Fibroblast of peridontal ligament (primary cell): ENCODE measurements around the gene ISCA2.
A peak's percentile ranks its signal among the peaks of the same experiment; 100 is the strongest.

ENCODE experiments used
- DNase-seq: peaks from one replicate; pipeline ENCODE4 v3.0.0-alpha.2; 2010; ENCODE audit errors: extremely low read depth

The ISCA2 gene

GRCh38 chr14:74482571-74482970 is 11.0 kb upstream of the ISCA2 start:
- no peak for DNase-seq

DNA sequence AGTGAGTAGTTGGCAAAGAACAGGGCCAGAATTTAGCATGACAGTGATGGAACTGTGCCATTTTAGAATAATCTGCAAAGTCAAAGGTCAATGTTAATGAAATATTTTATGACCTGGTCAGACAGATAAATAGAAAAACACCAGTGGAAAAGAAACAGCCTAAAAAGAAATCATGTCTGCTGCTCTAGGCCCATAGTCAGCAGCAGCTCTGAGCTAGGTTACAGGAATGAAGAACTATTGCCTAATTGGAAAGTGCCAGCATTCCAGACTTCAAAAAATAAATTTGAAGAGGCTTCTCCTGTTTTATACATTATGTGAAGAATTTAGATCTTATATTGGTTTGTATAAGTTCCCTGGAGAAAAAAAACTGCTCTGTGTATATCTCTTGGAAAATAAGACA is 10.2 kb upstream of the ISCA2 start:
- peak; percentile 49 for DNase-seq

DNA sequence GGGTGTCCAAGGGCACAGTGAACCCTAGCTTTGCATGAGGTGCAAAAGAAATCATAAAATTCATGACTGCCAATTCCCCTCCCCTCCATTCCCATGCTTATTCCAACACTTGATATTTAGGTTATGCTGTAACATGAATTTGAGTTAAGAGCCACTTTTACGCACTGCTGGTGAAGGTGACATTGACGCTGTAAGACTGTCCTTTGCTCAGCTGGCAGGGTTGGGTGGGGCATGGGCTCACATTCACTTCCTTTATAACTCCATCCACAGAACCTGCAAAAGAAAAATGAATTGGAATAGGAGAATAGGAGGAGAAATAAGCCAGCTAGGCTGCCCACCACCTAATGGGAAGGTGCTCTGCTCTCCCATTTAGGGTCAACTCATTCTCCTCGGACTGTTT is 7.4 kb upstream of the ISCA2 start:
- no peak for DNase-seq

- peak; percentile 26 for DNase-seq
These were observed 4.7 kb upstream of the ISCA2 start for GRCh38 chr14:74488786-74489397.

GRCh38 chr14:74490486-74490885 is 3.1 kb upstream of the ISCA2 start:
- no peak for DNase-seq

DNA sequence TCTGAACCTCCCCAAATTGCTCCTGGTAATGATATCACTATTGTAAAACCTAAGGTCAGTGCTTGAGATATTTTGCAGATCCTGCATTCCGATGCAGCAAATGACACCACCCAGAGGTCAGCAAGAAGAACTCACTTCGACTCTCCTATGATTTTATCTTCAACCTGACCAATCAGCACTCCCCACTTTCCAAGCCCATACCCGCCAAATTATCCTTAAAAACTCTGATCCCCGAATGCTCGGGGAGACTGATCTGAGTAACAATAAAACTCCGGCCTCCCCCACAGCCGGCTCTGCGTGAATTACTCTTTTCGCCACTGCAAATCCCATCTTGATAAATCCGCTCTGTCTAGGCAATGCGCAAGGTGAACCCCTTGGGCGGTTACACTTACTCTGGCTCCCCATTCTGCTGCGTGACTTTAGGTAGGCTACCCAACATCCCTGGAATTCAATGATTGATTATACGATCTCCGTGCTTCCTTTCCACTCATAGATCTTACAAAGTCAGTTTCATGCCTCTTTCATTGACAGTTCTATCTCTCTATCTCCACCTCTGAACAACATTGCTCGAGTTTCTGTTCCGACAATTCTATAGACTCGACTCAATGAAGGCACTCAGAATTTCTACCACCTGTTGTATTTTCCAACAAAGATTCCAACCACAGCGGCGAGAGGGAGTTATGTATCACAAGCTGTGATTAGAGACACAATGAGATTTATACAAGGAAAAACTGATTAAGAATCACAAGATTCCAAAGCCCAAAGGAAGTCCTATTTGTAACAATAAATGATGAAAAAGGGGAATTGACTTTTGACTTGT is 1.4 kb upstream of the ISCA2 start:
- peak; percentile 71 for DNase-seq

- DNase-seq: peak; percentile 30
These were observed 706 bp upstream of the ISCA2 start, which contains the start of gene NPC2 for GRCh38 chr14:74492776-74493342. NPC2 (minus strand) TSS chr14:74493305; CDS start chr14:74493274, 31 bp downstream.

GRCh38 chr14:74495356-74495755 is 1.8 kb downstream of the ISCA2 start:
- DNase-seq: no peak

- no peak for DNase-seq
These were observed 7.0 kb downstream of the ISCA2 start for GRCh38 chr14:74500417-74501134.

GRCh38 chr14:74501135-74501614 is 7.6 kb downstream of the ISCA2 start:
- DNase-seq: peak; percentile 77

GRCh38 chr14:74501691-74502090 is 8.1 kb downstream of the ISCA2 start:
- DNase-seq: no peak

DNA sequence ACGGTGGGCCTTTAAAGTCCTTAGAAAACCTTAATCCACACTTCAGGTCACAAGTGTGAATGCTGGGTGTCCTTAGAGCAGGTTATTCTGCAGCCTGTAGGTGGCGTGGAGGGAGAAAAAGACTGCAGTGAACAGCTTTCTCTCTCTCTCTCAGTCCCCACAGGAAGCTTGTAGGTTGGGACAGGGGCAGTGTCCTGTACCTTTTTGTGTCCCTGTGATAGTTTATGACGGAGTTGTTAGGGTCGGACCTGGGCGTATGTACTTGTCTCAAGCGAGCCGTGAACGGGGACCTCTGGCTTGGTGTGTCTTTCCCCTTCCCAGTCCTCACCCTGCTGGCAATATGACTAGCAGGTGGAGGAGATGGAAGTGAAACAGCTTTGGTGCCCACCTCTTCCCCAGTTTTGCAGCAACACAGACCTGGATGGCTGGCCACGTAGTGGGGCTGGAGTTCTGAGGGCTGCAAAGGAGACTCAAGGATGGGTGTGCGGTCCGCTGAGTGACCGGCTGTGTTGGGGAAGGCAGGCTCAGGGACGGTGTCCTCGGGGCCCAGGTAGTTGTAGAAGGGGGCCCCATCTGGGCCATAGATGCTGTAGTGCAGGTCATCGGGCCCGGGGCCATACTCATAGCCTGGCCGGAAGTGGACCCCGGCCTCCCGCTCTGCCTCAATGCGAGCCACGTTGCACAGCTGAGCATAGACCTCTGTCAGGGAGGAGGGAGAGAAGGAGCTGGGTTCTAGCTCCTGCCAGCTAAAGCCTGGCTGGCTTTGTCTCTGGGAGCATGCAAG is 8.9 kb downstream of the ISCA2 start:
- DNase-seq: peak; percentile 47

DNA sequence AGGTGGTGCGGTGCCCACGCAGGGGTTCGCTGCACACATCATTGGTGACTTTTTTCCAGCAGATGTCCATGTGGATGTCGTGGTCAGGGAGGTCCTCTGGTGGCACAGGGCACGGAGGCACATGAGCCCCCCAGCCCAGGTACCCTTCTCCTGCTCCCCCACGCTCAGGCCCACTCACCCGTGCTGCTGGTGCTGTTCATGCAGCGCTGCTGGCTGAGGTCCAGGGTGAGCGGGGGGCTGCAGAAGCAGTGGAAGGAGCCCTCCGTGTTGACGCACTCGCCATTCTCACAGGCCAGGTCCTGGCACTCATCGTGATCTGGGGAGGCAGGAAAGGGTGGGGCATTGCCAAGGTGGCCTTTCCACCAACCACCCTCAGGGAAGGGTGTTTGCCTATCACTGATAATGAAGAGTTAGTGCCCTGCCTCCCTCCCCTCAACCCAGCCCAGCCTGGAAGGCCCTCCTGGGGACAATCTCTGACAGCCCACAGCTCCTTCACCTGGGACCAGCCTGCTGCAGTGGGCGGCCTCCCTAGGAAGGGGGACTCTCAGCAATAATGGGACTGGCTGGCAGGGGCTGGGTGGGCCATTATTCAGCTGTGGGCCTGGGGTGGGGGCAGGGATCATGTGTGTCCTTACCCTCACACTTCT is 9.8 kb downstream of the ISCA2 start:
- no peak for DNase-seq

DNA sequence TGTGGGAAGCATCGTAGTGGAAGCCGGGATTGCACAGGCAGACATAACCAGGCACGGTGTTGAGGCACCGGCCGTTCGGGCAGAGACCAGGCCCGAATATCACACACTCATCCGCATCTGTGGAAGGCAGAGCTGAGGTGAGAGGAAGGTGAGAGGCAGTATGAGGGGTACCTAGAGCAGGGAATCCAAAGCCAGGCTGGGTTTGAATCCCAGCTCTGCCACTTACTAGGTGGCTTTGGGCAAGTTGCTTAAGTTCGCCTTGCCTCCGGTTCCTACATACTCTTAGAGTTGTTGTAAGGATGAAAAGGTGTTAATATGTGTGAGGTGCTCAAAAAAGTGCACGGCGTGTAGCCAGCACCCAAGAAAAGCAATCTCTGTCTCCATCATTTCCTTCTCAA is 10.4 kb downstream of the ISCA2 start:
- DNase-seq: no peak

- DNase-seq: no peak
These were observed 10.8 kb downstream of the ISCA2 start for GRCh38 chr14:74504412-74504811.

GRCh38 chr14:74504874-74505720 is 11.5 kb downstream of the ISCA2 start:
- no peak for DNase-seq

GRCh38 chr14:74505831-74506230 is 12.3 kb downstream of the ISCA2 start:
- no peak for DNase-seq

DNA sequence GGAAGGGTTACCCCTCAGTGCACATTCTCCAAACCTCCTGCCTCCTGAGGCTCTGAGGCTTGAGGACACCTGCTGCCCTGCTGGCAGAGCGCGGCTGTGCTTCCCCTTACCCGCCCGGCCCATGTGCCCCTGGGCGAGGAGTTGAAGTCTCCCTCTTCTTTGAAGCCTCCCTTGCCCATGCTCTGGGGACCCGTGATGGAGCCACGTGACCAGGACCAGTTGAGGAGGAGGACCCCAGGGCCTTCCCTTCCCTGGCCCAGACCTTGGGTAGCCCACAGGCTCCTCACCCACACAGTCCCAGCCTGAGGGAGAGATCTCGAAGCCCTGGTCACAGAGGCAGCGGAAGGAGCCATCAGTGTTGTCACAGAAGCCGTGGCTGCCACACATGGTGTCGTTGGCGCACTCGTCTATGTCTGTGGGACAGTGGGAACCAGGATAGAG is 12.9 kb downstream of the ISCA2 start:
- no peak for DNase-seq

DNA sequence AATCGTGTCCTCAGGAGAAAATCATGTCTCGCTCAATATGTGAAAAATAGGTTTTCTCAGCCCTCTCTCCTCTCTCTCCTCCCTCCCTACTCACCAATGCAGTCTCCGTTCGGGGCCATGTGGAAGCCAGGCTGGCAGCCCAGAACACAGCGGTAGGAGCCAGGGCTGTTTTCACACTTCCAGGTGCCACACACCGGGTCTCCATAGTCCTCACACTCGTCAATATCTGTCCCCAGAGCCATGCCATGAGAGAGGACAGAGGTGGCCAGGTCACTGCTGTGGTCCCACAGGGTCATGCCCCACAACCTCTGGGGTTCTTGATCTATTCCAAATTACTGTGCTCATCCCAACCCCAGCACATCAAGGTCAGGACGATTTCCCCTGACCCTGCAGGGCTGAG is 13.5 kb downstream of the ISCA2 start:
- no peak for DNase-seq

- DNase-seq: no peak
These were observed 14.3 kb downstream of the ISCA2 start for GRCh38 chr14:74507840-74508239.
